Prostate gland (tissue), 2 donors: ENCODE results near the gene CA14. TPM values are rescaled to one million over a fixed set of nuclear protein-coding genes. Genes with fewer than 3 reads are reported as not detected.
"Not testable (repeated sequence)": the region's sequence is repeated elsewhere in the genome, so short reads cannot be mapped to it uniquely, and the experiment has no call there.

Source experiments
- DNase-seq: peaks from one replicate; pipeline ENCODE4 v3.0.0-alpha.2; 2019; ENCODE audit warnings: low spot score
- H3K27ac ChIP-seq, 2 donors: fragments of 200-600 bp; sonication (generic); 2 replicates each; pipeline ENCODE4 v1.5.1; 2017 to 2019
- H3K27me3 ChIP-seq: fragments of 200-600 bp; sonication (generic); replicated peaks from 2 replicates; pipeline ENCODE4 v1.5.1; 2019; ENCODE audit not compliant: insufficient read depth
- H3K36me3 ChIP-seq, 2 donors: fragments of 200-600 bp; sonication (generic); 1 replicate in 1 of 2; 2 replicates in 1 of 2; pipeline versions ENCODE4 v1.5.1 to v1.8.1; 2017 to 2019
- H3K4me1 ChIP-seq: fragments of 200-600 bp; sonication (generic); replicated peaks from 2 replicates; pipeline ENCODE4 v1.5.1; 2019
- H3K4me3 ChIP-seq, 2 donors: fragments of 200-600 bp; sonication (generic); 2 replicates each; pipeline ENCODE4 v1.5.1; 2017 to 2019
- H3K9me3 ChIP-seq: fragments of 200-600 bp; sonication (generic); 2 replicates; pipeline ENCODE4 v1.5.1; 2017
- CTCF ChIP-seq, 4 experiments: fragments of 200-600 bp in 2 of 4; fragments of 450-650 bp in 2 of 4; sonication (generic) in 2 of 4; IDR thresholded peaks; 1 replicate in 3 of 4; 2 replicates in 1 of 4; pipeline ENCODE4 v1.5.1; 2016 to 2019; ENCODE audit warnings: antibody characterized with exemption in 4 of 4, mild to moderate bottlenecking in 2 of 4, moderate library complexity in 2 of 4
- POLR2A ChIP-seq: fragments of 450-650 bp; IDR thresholded peaks from one replicate; pipeline ENCODE4 v1.6.1; 2016; ENCODE audit warnings: antibody characterized with exemption, mild to moderate bottlenecking
- POLR2AphosphoS5 ChIP-seq: sonication (generic); formaldehyde crosslinking; IDR thresholded peaks from one replicate; pipeline ENCODE4 v1.6.1; 2017; ENCODE audit warnings: antibody characterized with exemption
- WGBS: methylation state at CpG from one replicate; pipeline ENCODE4 v1.1.5; 2018; 5-methylcytosine and 5-hydroxymethylcytosine counted together
- intact Hi-C: fragments of 100-400 bp; cut with DNase I; formaldehyde crosslinking; loops from one replicate; pipeline ENCODE4 v1.14.2; 2022
- total RNA-seq, 2 donors: library from RNA; depleted of rRNA; stranded (reverse); fragments of >200 nt; gene quantifications; one replicate each; pipeline ENCODE4 v1.1.0, GENCODE V29; 2016

The CA14 gene
- 1 to 10 TPM in 1 of 2 donors, under 1 TPM in 1; 0.36 to 3.3 TPM for total RNA-seq

DNA sequence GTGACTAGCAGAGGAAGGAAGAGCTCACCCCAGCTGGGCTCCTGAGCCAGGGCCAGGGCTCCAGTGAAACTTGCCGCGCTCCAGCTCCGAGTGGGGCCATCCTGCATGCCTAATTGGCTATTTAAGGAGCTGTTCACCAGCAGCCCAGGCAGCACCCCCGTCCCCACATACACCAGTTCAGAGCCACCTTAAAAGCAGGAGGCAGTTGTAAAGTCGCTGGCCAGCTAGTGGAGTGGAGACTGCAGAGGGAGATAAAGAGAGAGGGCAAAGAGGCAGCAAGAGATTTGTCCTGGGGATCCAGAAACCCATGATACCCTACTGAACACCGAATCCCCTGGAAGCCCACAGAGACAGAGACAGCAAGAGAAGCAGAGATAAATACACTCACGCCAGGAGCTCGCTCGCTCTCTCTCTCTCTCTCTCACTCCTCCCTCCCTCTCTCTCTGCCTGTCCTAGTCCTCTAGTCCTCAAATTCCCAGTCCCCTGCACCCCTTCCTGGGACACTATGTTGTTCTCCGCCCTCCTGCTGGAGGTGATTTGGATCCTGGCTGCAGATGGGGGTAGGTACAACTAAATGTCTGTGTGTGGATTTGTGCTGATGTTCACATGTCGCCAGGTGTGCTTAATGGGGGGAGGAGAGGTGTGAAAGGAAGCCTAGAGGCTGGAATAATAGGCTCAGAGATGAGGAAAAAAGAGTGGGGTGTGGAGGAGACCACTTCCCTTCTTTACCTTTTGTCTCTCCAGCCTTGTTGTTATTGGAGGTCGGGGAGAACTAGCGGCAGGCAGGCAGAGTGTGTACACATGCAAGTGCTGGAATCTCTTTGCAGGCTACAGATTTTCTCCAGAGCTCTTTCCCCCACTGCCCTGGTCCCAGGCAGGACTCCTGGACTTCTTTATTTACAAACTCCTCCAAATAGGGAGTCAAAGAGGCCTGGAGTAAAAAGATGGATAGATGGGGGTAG, at the start of gene CA14:
Gene CA14, plus strand, starts transcription at position 151 of the 962 bp plus-strand sequence. Its CDS starts 355 bp downstream, at position 506.
- intact Hi-C loops: no loop called here
- WGBS: 45% methylated on average over 13 of the region's 13 CpGs

GRCh38 chr1:150208460-150208859, 49.1 kb upstream of the CA14 start:
- H3K4me3 ChIP-seq, intact Hi-C loops, H3K27me3 ChIP-seq, H3K9me3 ChIP-seq, H3K4me1 ChIP-seq, DNase-seq, H3K27ac ChIP-seq, H3K36me3 ChIP-seq: not testable (repeated sequence)
- WGBS: 93% methylated on average over 6 of the region's 6 CpGs

More for the DNA sequence above, at the start of gene CA14:
- no peak for DNase-seq
- Histone ChIP-seq H3K27ac (peak within 1 kb of the TSS in 1 of 2 donors; percentile 33), H3K9me3 (no peaks in the 10 kb centered on the region), H3K4me3 (no peak within 1 kb of the TSS), H3K27me3 (peaks cover 3% of the 10 kb centered on the region), H3K4me1 (peaks cover 4% of the 10 kb centered on the region), H3K36me3 (no peaks in the 10 kb centered on the region)
- TF ChIP-seq POLR2A (no peak), CTCF (IDR thresholded peaks at IDR 0.05) (no peak), POLR2AphosphoS5 (no peak)

- intact Hi-C loops: no loop called here
- WGBS: 84% methylated on average over 4 of the region's 4 CpGs
- TF ChIP-seq POLR2A (no peak), POLR2AphosphoS5 (no peak), CTCF (IDR thresholded peaks at IDR 0.05) (no peak)
- DNase-seq: no peak
- Histone ChIP-seq H3K27me3 (no peaks in the 10 kb centered on the region), H3K36me3 (no peaks in the 10 kb centered on the region), H3K9me3 (no peaks in the 10 kb centered on the region), H3K27ac (no peak overlapping the region), H3K4me1 (no peaks in the 10 kb centered on the region), H3K4me3 (no peak overlapping the region)
These were observed 47.5 kb upstream of the CA14 start for GRCh38 chr1:150210091-150210490.

GRCh38 chr1:150210706-150211105, 46.9 kb upstream of the CA14 start:
- H3K27ac ChIP-seq: no peak overlapping the region
- WGBS: 93% methylated on average over 4 of the region's 4 CpGs
- H3K4me3 ChIP-seq: no peak overlapping the region
- DNase-seq: no peak
- H3K36me3 ChIP-seq: no peaks in the 10 kb centered on the region
- no peaks in the 10 kb centered on the region for H3K9me3 ChIP-seq
- no peaks in the 10 kb centered on the region for H3K27me3 ChIP-seq
- H3K4me1 ChIP-seq: no peaks in the 10 kb centered on the region
- intact Hi-C loops: no loop called here
- TF ChIP-seq POLR2AphosphoS5 (no peak), POLR2A (no peak), CTCF (IDR thresholded peaks at IDR 0.05) (no peak)

DNA sequence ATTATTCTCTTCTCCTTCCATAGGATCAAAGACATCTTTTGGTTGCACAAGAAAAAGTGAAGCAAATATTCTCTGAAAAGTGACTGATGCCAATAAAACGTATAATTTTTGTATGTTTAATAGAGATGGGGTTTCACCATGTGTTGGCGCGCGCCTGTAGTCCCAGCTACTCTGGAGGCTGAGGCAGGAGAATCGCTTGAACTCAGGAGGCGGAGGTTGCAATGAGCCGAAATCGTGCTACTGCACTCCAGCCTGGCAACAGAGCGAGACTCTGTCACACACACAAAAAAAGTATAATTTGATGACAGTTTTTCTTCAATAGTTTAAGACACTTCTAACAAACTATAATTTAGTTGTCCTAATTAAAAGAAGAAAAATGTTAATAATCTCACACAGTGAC, 45.5 kb upstream of the CA14 start:
- Histone ChIP-seq H3K27ac (no peak overlapping the region), H3K9me3 (no peaks in the 10 kb centered on the region), H3K4me1 (no peaks in the 10 kb centered on the region), H3K27me3 (no peaks in the 10 kb centered on the region), H3K36me3 (no peaks in the 10 kb centered on the region), H3K4me3 (no peak overlapping the region)
- intact Hi-C loops: no loop called here
- TF ChIP-seq POLR2A: no peak
- TF ChIP-seq POLR2AphosphoS5: no peak
- TF ChIP-seq CTCF (IDR thresholded peaks at IDR 0.05): no peak
- WGBS: 96% methylated on average over 9 of the region's 9 CpGs
- no peak for DNase-seq
